Lung (tissue), 12 donors: ENCODE measurements around the gene TRAF3IP3. TPM values are rescaled to one million over a fixed set of nuclear protein-coding genes. Genes with fewer than 3 reads are reported as not detected.

ENCODE experiments used
- ATAC-seq: fragments of 200-7000 bp; cut with Tn5 transposase; one replicate; pipeline ENCODE4 v1.9.1; 2020; ENCODE audit warnings: moderate number of reproducible peaks; ENCODE audit not compliant: insufficient read depth, low FRiP score
- DNase-seq, 3 donors: peaks; one replicate each; pipeline ENCODE4 v3.0.0-alpha.2; 2013 to 2017
- H3K27ac ChIP-seq, 2 donors: one replicate each; pipeline ENCODE4 v1.5.1; 2013; ENCODE audit warnings: mild to moderate bottlenecking in 2 of 2, moderate library complexity in 2 of 2, control low read depth in 1 of 2, inconsistent platforms in 1 of 2, low read depth in 1 of 2, low read length in 1 of 2
- H3K27me3 ChIP-seq, 3 donors: one replicate each; pipeline ENCODE4 v1.5.1; 2013; ENCODE audit warnings: low read length in 2 of 3; ENCODE audit not compliant: control insufficient read depth in 3 of 3, insufficient read depth in 3 of 3
- H3K36me3 ChIP-seq, 4 donors: one replicate each; pipeline ENCODE4 v1.5.1; 2013; ENCODE audit warnings: low read length in 4 of 4, mild to moderate bottlenecking in 1 of 4, moderate library complexity in 1 of 4; ENCODE audit not compliant: control insufficient read depth in 4 of 4, insufficient read depth in 4 of 4
- H3K4me1 ChIP-seq, 5 donors: one replicate each; pipeline ENCODE4 v1.5.1; 2013; ENCODE audit warnings: low read length in 5 of 5, mild to moderate bottlenecking in 2 of 5, moderate library complexity in 1 of 5; ENCODE audit not compliant: control insufficient read depth in 5 of 5, insufficient read depth in 5 of 5
- H3K4me3 ChIP-seq: one replicate; pipeline ENCODE4 v1.5.1; 2013; ENCODE audit warnings: mild to moderate bottlenecking, control low read depth, moderate library complexity
- H3K9ac ChIP-seq, 2 donors: one replicate each; pipeline ENCODE4 v1.5.1; 2013; ENCODE audit warnings: low read length in 2 of 2, control low read depth in 1 of 2; ENCODE audit not compliant: insufficient read depth in 1 of 2
- H3K9me3 ChIP-seq, 4 donors: one replicate each; pipeline ENCODE4 v1.5.1; 2013; ENCODE audit warnings: low read length in 3 of 4, mild to moderate bottlenecking in 1 of 4, moderate library complexity in 1 of 4; ENCODE audit not compliant: control insufficient read depth in 4 of 4, insufficient read depth in 3 of 4
- WGBS, 2 donors: extraction: QIAGEN DNeasy Blood & Tissue Kit; methylation state at CpG; one replicate each; pipeline ENCODE4 v1.1.7; 2013; 5-methylcytosine and 5-hydroxymethylcytosine counted together
- polyA plus RNA-seq, 2 donors: library from polyadenylated mRNA; stranded (reverse); fragments of 200-250 nt; gene quantifications; one replicate each; pipeline ENCODE4 v1.2.1, GENCODE V29; 2013
- total RNA-seq, 2 donors: library from RNA; depleted of rRNA in 1 of 2; stranded (reverse); fragments of >200 nt in 1 of 2; gene quantifications; one replicate each; pipeline ENCODE4 v1.2.1, GENCODE V29; 2014 to 2021
- TF ChIP-seq, protein P1 (sequence below): IDR thresholded peaks from 2 replicates; pipeline ENCODE4 v1.5.1; 2012; ENCODE audit warnings: mild to moderate bottlenecking; ENCODE audit errors: control extremely low read depth, extremely low read depth
- donor health status: control.
- donor health status: control.
- donor health status: Bipolar disorder and iron deficiency.
- donor health status: healthy.
- donor health status: DM: yes; HTN: yes; CAD: no.

TRAF3IP3 gene
- total and polyA plus RNA-seq, 4 donors, result 6.0 to 15.7 (median 7.6) TPM

DNA sequence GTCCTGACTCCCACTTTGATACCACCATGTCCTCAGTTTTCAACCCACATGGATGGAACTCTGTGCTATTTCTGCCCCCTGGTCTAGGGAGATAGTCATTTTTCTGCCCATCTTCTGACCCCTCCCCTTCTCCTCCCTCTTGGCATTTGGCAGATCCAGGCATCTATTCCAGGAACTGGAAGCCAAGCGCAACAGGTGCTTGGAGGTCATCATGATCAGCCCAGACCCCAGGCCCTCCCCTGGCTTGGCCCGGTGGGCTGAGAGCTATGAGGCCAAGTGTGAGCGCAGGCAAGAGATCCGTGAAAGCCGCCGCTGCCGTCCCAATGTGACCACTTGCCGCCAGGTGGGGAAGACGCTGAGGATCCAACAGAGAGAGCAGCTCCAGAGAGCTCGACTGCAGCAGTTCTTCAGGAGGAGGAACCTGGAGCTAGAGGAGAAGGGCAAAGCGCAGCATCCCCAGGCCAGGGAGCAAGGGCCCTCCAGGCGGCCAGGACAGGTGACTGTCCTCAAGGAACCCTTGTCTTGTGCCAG, 4.0 kb downstream of the TRAF3IP3 start:
- H3K27me3 ChIP-seq, result no peaks in the 10 kb centered on the region

DNA sequence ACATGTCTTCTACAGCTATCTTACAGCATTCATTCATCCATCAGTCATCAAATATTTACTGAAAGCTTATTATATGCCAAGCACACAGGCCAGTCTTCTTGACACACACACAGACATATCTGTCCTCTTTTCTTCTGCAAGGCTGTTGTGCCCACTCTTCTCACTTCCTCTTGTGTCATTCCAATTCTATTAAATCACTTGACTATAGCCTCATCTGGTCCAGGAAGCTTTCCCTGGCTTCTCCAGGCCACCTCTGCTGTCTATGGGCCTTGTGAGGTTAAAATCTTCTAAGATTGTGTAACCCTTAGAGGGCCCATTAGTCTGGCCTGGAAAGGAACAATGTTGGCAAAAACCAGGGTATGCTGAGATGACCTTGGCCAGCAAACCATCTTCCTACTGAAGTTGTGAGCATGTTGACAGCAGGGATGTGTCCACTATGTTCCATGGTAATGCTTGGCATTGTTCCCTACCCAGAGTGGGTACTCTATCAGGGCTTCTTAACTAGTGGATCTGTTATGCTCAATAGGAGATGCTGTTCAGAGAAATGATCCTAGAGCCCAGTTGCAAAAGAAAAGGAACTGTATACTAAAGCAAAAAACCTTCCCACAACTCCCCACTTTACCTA, 5.3 kb downstream of the TRAF3IP3 start:
- ATAC-seq (no peak), DNase-seq (no peak)
- TF ChIP-seq, protein P1, sequence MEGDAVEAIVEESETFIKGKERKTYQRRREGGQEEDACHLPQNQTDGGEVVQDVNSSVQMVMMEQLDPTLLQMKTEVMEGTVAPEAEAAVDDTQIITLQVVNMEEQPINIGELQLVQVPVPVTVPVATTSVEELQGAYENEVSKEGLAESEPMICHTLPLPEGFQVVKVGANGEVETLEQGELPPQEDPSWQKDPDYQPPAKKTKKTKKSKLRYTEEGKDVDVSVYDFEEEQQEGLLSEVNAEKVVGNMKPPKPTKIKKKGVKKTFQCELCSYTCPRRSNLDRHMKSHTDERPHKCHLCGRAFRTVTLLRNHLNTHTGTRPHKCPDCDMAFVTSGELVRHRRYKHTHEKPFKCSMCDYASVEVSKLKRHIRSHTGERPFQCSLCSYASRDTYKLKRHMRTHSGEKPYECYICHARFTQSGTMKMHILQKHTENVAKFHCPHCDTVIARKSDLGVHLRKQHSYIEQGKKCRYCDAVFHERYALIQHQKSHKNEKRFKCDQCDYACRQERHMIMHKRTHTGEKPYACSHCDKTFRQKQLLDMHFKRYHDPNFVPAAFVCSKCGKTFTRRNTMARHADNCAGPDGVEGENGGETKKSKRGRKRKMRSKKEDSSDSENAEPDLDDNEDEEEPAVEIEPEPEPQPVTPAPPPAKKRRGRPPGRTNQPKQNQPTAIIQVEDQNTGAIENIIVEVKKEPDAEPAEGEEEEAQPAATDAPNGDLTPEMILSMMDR, result no peak
- Histone ChIP-seq H3K9me3 (no peaks in the 10 kb centered on the region), H3K27ac (no peak overlapping the region), H3K36me3 (no peaks in the 10 kb centered on the region), H3K27me3 (no peaks in the 10 kb centered on the region), H3K4me1 (peaks cover 0 to 1% (median 0%) of the 10 kb centered on the region in 5 donors), H3K4me3 (no peak overlapping the region), H3K9ac (no peak overlapping the region)

More for the DNA sequence above, 4.0 kb downstream of the TRAF3IP3 start:
- Histone ChIP-seq H3K27ac (no peak overlapping the region), H3K36me3 (no peaks in the 10 kb centered on the region), H3K4me3 (no peak overlapping the region), H3K9ac (no peak overlapping the region), H3K4me1 (peaks cover 0 to 1% (median 0%) of the 10 kb centered on the region in 5 donors), H3K9me3 (no peaks in the 10 kb centered on the region)
- ATAC-seq, result no peak
- no peak for DNase-seq
- TF ChIP-seq, protein P1, result no peak
- 94 to 97% methylated on average over 12 of the region's 12 CpGs for WGBS, 2 donors

GRCh38 chr1:209766051-209766450, 10.2 kb downstream of the TRAF3IP3 start:
- Histone ChIP-seq H3K27ac (no peak overlapping the region), H3K4me1 (peaks cover 0 to 20% (median 7%) of the 10 kb centered on the region in 5 donors), H3K9me3 (no peaks in the 10 kb centered on the region), H3K27me3 (no peaks in the 10 kb centered on the region), H3K36me3 (no peaks in the 10 kb centered on the region), H3K9ac (no peak overlapping the region), H3K4me3 (no peak overlapping the region)
- TF ChIP-seq, protein P1, result no peak
- WGBS, 2 donors, result 31 to 65% methylated on average over 2 of the region's 2 CpGs
- no peak for DNase-seq
- no peak for ATAC-seq
